Astrocyte (in vitro differentiated cells and primary cell): ENCODE data around the gene DCT. TPM values are rescaled to one million over a fixed set of nuclear protein-coding genes. Genes with fewer than 3 reads are reported as not detected.

ENCODE experiments used
- DNase-seq: peaks from one replicate; pipeline ENCODE4 v3.0.0-alpha.2; 2010; ENCODE audit warnings: low read depth
- FAIRE-seq: peaks from 2 replicates; lab custom pipeline; 2011; peaks lifted over from hg19 to GRCh38; lab: Jason Lieb, UNC
- H2AFZ ChIP-seq: 2 replicates; pipeline ENCODE4 v1.6.0; 2012; ENCODE audit warnings: low read depth, low read length, inconsistent platforms
- H3K27ac ChIP-seq: 2 replicates; pipeline ENCODE4 v1.5.1; 2011; ENCODE audit warnings: low read depth, low read length, inconsistent platforms
- H3K27me3 ChIP-seq: 2 replicates; pipeline ENCODE4 v1.6.0; 2011; ENCODE audit warnings: low read length, inconsistent platforms; ENCODE audit not compliant: insufficient read depth
- H3K36me3 ChIP-seq: 2 replicates; pipeline ENCODE4 v1.5.1; 2011; ENCODE audit warnings: low read length, inconsistent platforms; ENCODE audit not compliant: insufficient read depth
- H3K4me1 ChIP-seq: 2 replicates; pipeline ENCODE4 v1.5.1; 2011; ENCODE audit warnings: low read length, inconsistent platforms; ENCODE audit not compliant: insufficient read depth
- H3K4me2 ChIP-seq: 2 replicates; pipeline ENCODE4 v1.6.0; 2012; ENCODE audit warnings: low read length, inconsistent platforms
- H3K4me3 ChIP-seq: 2 replicates; pipeline ENCODE4 v1.5.1; 2011; ENCODE audit warnings: low read depth, mild to moderate bottlenecking, low read length, inconsistent platforms; ENCODE audit not compliant: insufficient read depth
- H3K79me2 ChIP-seq: 2 replicates; pipeline ENCODE4 v1.6.0; 2012; ENCODE audit warnings: mild to moderate bottlenecking, low read length, inconsistent platforms; ENCODE audit not compliant: insufficient read depth
- H3K9ac ChIP-seq: 2 replicates; pipeline ENCODE4 v1.6.0; 2012; ENCODE audit warnings: mild to moderate bottlenecking, low read length, inconsistent platforms
- H3K9me3 ChIP-seq: 2 replicates; pipeline ENCODE4 v1.5.1; 2012; ENCODE audit warnings: low read depth, mild to moderate bottlenecking, low read length, inconsistent platforms; ENCODE audit not compliant: insufficient read depth
- H4K20me1 ChIP-seq: 2 replicates; pipeline ENCODE4 v1.6.0; 2012; ENCODE audit warnings: low read length, inconsistent platforms; ENCODE audit not compliant: insufficient read depth
- H3K27ac Mint-ChIP-seq: one replicate; pipeline ENCODE4 v1.8.0; 2021; ENCODE audit warnings: mild to moderate bottlenecking, mixed read lengths; ENCODE audit not compliant: unreplicated experiment
- H3K27me3 Mint-ChIP-seq: one replicate; pipeline ENCODE4 v1.8.0; 2021; ENCODE audit warnings: low read depth, mixed read lengths; ENCODE audit not compliant: unreplicated experiment
- H3K36me3 Mint-ChIP-seq: one replicate; pipeline ENCODE4 v1.8.0; 2021; ENCODE audit warnings: low read depth, mixed read lengths; ENCODE audit not compliant: unreplicated experiment
- H3K4me1 Mint-ChIP-seq: one replicate; pipeline ENCODE4 v1.8.0; 2021; ENCODE audit warnings: low read depth, mixed read lengths; ENCODE audit not compliant: unreplicated experiment
- H3K4me3 Mint-ChIP-seq: one replicate; pipeline ENCODE4 v1.8.0; 2021; ENCODE audit warnings: mild to moderate bottlenecking, moderate library complexity, mixed read lengths; ENCODE audit not compliant: unreplicated experiment
- H3K9me3 Mint-ChIP-seq: one replicate; pipeline ENCODE4 v1.8.0; 2021; ENCODE audit warnings: mild to moderate bottlenecking, mixed read lengths; ENCODE audit not compliant: unreplicated experiment
- CTCF ChIP-seq: IDR thresholded peaks from 2 replicates; pipeline ENCODE4 v1.5.1; 2011; ENCODE audit warnings: low read depth, mild to moderate bottlenecking, inconsistent platforms, low read length, moderate library complexity; ENCODE audit not compliant: insufficient read depth
- EZH2 ChIP-seq: IDR thresholded peaks from 2 replicates; pipeline ENCODE4 v1.6.1; 2012; ENCODE audit warnings: mild to moderate bottlenecking, low read length, inconsistent platforms; ENCODE audit not compliant: insufficient read depth
- total RNA-seq: library from RNA; stranded (reverse); gene quantifications from 2 replicates; pipeline ENCODE4 v1.2.1, GENCODE V29; 2021

Gene DCT
- total RNA-seq, 1 donor from 2014 or later = 0.05 TPM

- no peaks in the 10 kb centered on the region for H3K9me3 Mint-ChIP-seq
- H3K27ac ChIP-seq = no peak overlapping the region
- no peaks in the 10 kb centered on the region for H3K36me3 Mint-ChIP-seq
- H3K27me3 ChIP-seq = no peaks in the 10 kb centered on the region
- no peak overlapping the region for H3K9ac ChIP-seq
- peak; percentile 64 for FAIRE-seq
- no peaks in the 10 kb centered on the region for H3K79me2 ChIP-seq
- no peaks in the 10 kb centered on the region for H3K4me1 Mint-ChIP-seq
- TF ChIP-seq CTCF = no peak
- no peak for TF ChIP-seq EZH2
- no peaks in the 10 kb centered on the region for H3K4me1 ChIP-seq
- no peak overlapping the region for H2AFZ ChIP-seq
- H3K9me3 ChIP-seq = no peaks in the 10 kb centered on the region
- DNase-seq = no peak
- no peaks in the 10 kb centered on the region for H4K20me1 ChIP-seq
- H3K27ac Mint-ChIP-seq = no peak overlapping the region
- no peak overlapping the region for H3K4me2 ChIP-seq
- no peak overlapping the region for H3K4me3 Mint-ChIP-seq
- H3K36me3 ChIP-seq = no peaks in the 10 kb centered on the region
- H3K27me3 Mint-ChIP-seq = peaks cover 2% of the 10 kb centered on the region
- no peak overlapping the region for H3K4me3 ChIP-seq
Measured at GRCh38 chr13:94462670-94463069, 16.8 kb downstream of the DCT start.

GRCh38 chr13:94459116-94459515, 20.4 kb downstream of the DCT start:
- no peak overlapping the region for H3K27ac Mint-ChIP-seq
- no peaks in the 10 kb centered on the region for H3K36me3 ChIP-seq
- FAIRE-seq = no peak
- no peaks in the 10 kb centered on the region for H3K27me3 ChIP-seq
- H3K27me3 Mint-ChIP-seq = peaks cover 3% of the 10 kb centered on the region
- DNase-seq = no peak
- H3K9me3 Mint-ChIP-seq = no peaks in the 10 kb centered on the region
- H4K20me1 ChIP-seq = no peaks in the 10 kb centered on the region
- TF ChIP-seq EZH2 (no peak), CTCF (no peak)
- H3K4me3 Mint-ChIP-seq = no peak overlapping the region
- H3K4me1 Mint-ChIP-seq = no peaks in the 10 kb centered on the region
- no peaks in the 10 kb centered on the region for H3K36me3 Mint-ChIP-seq
- no peak overlapping the region for H3K9ac ChIP-seq
- H3K9me3 ChIP-seq = no peaks in the 10 kb centered on the region
- H3K27ac ChIP-seq = no peak overlapping the region
- H3K79me2 ChIP-seq = no peaks in the 10 kb centered on the region
- H2AFZ ChIP-seq = no peak overlapping the region
- no peaks in the 10 kb centered on the region for H3K4me1 ChIP-seq
- no peak overlapping the region for H3K4me3 ChIP-seq
- no peak overlapping the region for H3K4me2 ChIP-seq

GRCh38 chr13:94455414-94455813, 24.1 kb downstream of the DCT start:
- H3K27me3 ChIP-seq = no peaks in the 10 kb centered on the region
- no peaks in the 10 kb centered on the region for H3K79me2 ChIP-seq
- no peak overlapping the region for H3K4me2 ChIP-seq
- peaks cover 3% of the 10 kb centered on the region for H3K27me3 Mint-ChIP-seq
- DNase-seq (no peak), FAIRE-seq (no peak)
- no peak overlapping the region for H3K27ac ChIP-seq
- no peaks in the 10 kb centered on the region for H3K36me3 Mint-ChIP-seq
- H3K9me3 ChIP-seq = no peaks in the 10 kb centered on the region
- no peaks in the 10 kb centered on the region for H4K20me1 ChIP-seq
- H3K4me3 Mint-ChIP-seq = no peak overlapping the region
- H3K4me1 ChIP-seq = no peaks in the 10 kb centered on the region
- no peak overlapping the region for H3K4me3 ChIP-seq
- H3K36me3 ChIP-seq = no peaks in the 10 kb centered on the region
- no peaks in the 10 kb centered on the region for H3K9me3 Mint-ChIP-seq
- H3K4me1 Mint-ChIP-seq = no peaks in the 10 kb centered on the region
- H3K27ac Mint-ChIP-seq = no peak overlapping the region
- TF ChIP-seq CTCF = no peak
- no peak for TF ChIP-seq EZH2
- H3K9ac ChIP-seq = no peak overlapping the region
- no peak overlapping the region for H2AFZ ChIP-seq
